PC-9 (cell line): ENCODE results near the gene CD200R1L. TPM values are rescaled to one million over a fixed set of nuclear protein-coding genes. Genes with fewer than 3 reads are reported as not detected.

Experiments used
- BruUV-seq: library from RNA; stranded (reverse); fragments of 400-500 nt; replicated peaks from 2 replicates; lab custom pipeline; 2021; lab: Mats Ljungman, UMichigan
- CTCF ChIA-PET: fragments of 300-600 bp; sonication (Branson Sonifier 250); formaldehyde crosslinking; loops from one replicate; lab custom pipeline; 2022; ENCODE audit warnings: antibody characterized with exemption; lab: Charles Lee
- POLR2A ChIA-PET: fragments of 300-600 bp; sonication (Branson Sonifier 250); formaldehyde crosslinking; loops from one replicate; lab custom pipeline; 2022; ENCODE audit warnings: antibody characterized with exemption; ENCODE audit not compliant: unreplicated experiment; lab: Charles Lee
- DNase-seq, 2 experiments: peaks; one replicate each; pipeline versions ENCODE4 v3.0.0 to v3.0.0-alpha.2; 2015 to 2022; ENCODE audit warnings: mixed read lengths in 1 of 2
- H2AFZ ChIP-seq: fragments of 200-600 bp; sonication (generic); 2 replicates; pipeline ENCODE4 v1.8.1; 2017; ENCODE audit warnings: antibody characterized with exemption
- H3F3A ChIP-seq: fragments of 200-600 bp; sonication (generic); 2 replicates; pipeline ENCODE4 v1.8.1; 2017; ENCODE audit warnings: antibody characterized with exemption, mild to moderate bottlenecking, low read depth; ENCODE audit not compliant: insufficient read depth
- H3K27ac ChIP-seq: fragments of 200-600 bp; sonication (generic); 2 replicates; pipeline ENCODE4 v1.6.1; 2016; ENCODE audit warnings: mixed run types
- H3K27me3 ChIP-seq: fragments of 200-600 bp; sonication (generic); 2 replicates; pipeline ENCODE4 v1.6.1; 2016; ENCODE audit warnings: low read depth, mixed run types; ENCODE audit not compliant: insufficient read depth
- H3K36me3 ChIP-seq: fragments of 200-600 bp; sonication (generic); 2 replicates; pipeline ENCODE4 v1.6.1; 2016; ENCODE audit warnings: low read depth, mixed run types
- H3K4me1 ChIP-seq: fragments of 200-600 bp; sonication (generic); replicated peaks from 2 replicates; pipeline ENCODE4 v1.6.1; 2016; ENCODE audit warnings: mixed run types; ENCODE audit not compliant: insufficient read depth
- H3K4me2 ChIP-seq: fragments of 200-600 bp; sonication (generic); 2 replicates; pipeline ENCODE4 v1.6.1; 2017; ENCODE audit warnings: mixed run types
- H3K4me3 ChIP-seq: fragments of 200-600 bp; sonication (generic); 2 replicates; pipeline ENCODE4 v1.6.1; 2016; ENCODE audit warnings: mixed run types
- H3K79me2 ChIP-seq: fragments of 200-600 bp; sonication (generic); 2 replicates; pipeline ENCODE4 v1.6.1; 2017; ENCODE audit warnings: low read depth, mixed run types
- H3K9me2 ChIP-seq: fragments of 200-600 bp; sonication (generic); 2 replicates; pipeline ENCODE4 v1.8.1; 2017; ENCODE audit warnings: mild to moderate bottlenecking; ENCODE audit not compliant: insufficient read depth
- H3K9me3 ChIP-seq: fragments of 200-600 bp; sonication (generic); 2 replicates; pipeline ENCODE4 v1.8.1; 2016; ENCODE audit warnings: low read depth; ENCODE audit not compliant: insufficient read depth
- H4K20me1 ChIP-seq: fragments of 200-600 bp; sonication (generic); 2 replicates; pipeline ENCODE4 v1.8.1; 2017; ENCODE audit not compliant: insufficient read depth
- CTCF ChIP-seq: fragments of 200-600 bp; sonication (generic); conservative IDR thresholded peaks from 2 replicates; pipeline ENCODE4 v1.6.1; 2017; ENCODE audit warnings: mixed run types, antibody characterized with exemption, mild to moderate bottlenecking, moderate library complexity
- EZH2 ChIP-seq: fragments of 200-600 bp; sonication (generic); IDR thresholded peaks from 2 replicates; pipeline ENCODE4 v1.8.0; 2017; ENCODE audit warnings: antibody characterized with exemption, low read depth
- intact Hi-C: fragments of 100-400 bp; cut with micrococcal nuclease; formaldehyde crosslinking; loops from one replicate; pipeline ENCODE4 v1.10.0; 2022; ENCODE audit not compliant: unreplicated experiment
- total RNA-seq: library from RNA; stranded (reverse); gene quantifications from 2 replicates; pipeline ENCODE4 v1.2.3, GENCODE V29; 2021

Gene CD200R1L
- total RNA-seq, 1 experiment from 2014 or later = 0.37 TPM

DNA sequence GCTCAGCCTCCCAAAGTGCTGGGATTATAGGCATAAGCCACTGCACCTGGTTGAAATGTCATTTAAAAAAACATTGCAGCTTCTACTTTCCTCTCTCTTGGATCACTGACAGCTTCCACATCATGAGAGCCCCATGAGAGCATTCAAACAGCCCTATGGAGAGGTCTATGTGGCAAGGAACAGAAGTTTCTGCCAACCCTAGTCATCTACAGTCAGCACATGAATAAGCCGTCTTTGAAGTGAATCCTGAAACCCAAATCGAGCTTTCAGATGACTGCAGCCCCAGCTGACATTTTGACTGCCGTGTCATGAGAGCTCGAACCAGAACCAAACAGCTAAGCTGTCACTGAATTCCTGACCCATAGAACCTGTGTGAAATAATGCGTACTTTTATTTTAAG lies 39.8 kb downstream of the CD200R1L start:
- H3K27me3 ChIP-seq = no peaks in the 10 kb centered on the region
- H3K36me3 ChIP-seq = no peaks in the 10 kb centered on the region
- BruUV-seq = no TSS peak
- no peak overlapping the region for H3K4me2 ChIP-seq
- peaks cover 5% of the 10 kb centered on the region; the same call in 1 of the 2 replicates for H3K9me3 ChIP-seq
- H3K9me2 ChIP-seq = no peaks in the 10 kb centered on the region
- no peaks in the 10 kb centered on the region for H3K79me2 ChIP-seq
- no peak overlapping the region for H3K27ac ChIP-seq
- TF ChIP-seq CTCF (no peak), EZH2 (no peak)
- H3K4me1 ChIP-seq = peaks cover 14% of the 10 kb centered on the region
- intact Hi-C loops = no loop called here
- 0 out of 2 replicates have a peak, but pooled peaks cover 6% of the 10 kb centered on the region for H3F3A ChIP-seq
- no peak overlapping the region for H3K4me3 ChIP-seq
- H2AFZ ChIP-seq = no peak overlapping the region
- DNase-seq = no peak
- CTCF ChIA-PET = interaction anchor here (0.7 kb wide), 1 partner anchor 41 kb away, joined by 5 read pairs; no protein-coding TSS in a partner anchor
- H4K20me1 ChIP-seq = no peaks in the 10 kb centered on the region
- POLR2A ChIA-PET = interaction anchor here (0.6 kb wide), 2 partner anchors 130 to 481 kb away, joined by 3 to 5 read pairs; no protein-coding TSS in a partner anchor

DNA sequence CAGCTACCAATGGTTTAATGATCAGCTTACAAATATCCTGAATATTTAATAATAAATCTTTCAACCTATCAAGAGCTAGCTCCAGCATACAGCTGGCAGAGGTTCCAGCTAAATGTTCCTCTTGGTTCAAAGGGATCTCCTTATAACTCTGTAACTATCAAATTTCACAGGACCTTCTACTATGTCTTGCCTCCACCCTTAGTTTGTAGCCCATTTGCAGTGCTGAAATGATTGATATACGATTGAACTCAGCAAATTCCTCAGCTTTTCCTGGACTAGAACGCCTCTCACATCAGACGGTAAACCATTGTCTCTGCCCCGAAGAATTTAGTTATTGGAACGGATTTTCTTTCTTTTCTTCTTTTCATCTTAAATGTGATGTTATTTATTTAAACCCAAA lies 41.5 kb downstream of the CD200R1L start:
- POLR2A ChIA-PET = no interaction called here
- Histone ChIP-seq H3K79me2 (no peaks in the 10 kb centered on the region), H3K4me3 (no peak overlapping the region), H3K9me2 (no peaks in the 10 kb centered on the region), H3K4me2 (no peak overlapping the region), H4K20me1 (no peaks in the 10 kb centered on the region), H3K9me3 (peaks cover 5% of the 10 kb centered on the region; the same call in 1 of the 2 replicates), H3K36me3 (no peaks in the 10 kb centered on the region), H2AFZ (no peak overlapping the region), H3K4me1 (peaks cover 32% of the 10 kb centered on the region), H3K27ac (no peak overlapping the region), H3K27me3 (no peaks in the 10 kb centered on the region), H3F3A (peaks cover 18% of the 10 kb centered on the region)
- DNase-seq = no peak
- intact Hi-C loops = no loop called here
- no TSS peak for BruUV-seq
- no peak for TF ChIP-seq CTCF
- TF ChIP-seq EZH2 = no peak
- CTCF ChIA-PET = no interaction called here

GRCh38 chr3:112804021-112804420 lies 42.6 kb downstream of the CD200R1L start:
- Histone ChIP-seq H3K9me3 (peaks cover 5% of the 10 kb centered on the region; the same call in 1 of the 2 replicates), H3K4me1 (peaks cover 43% of the 10 kb centered on the region), H4K20me1 (no peaks in the 10 kb centered on the region), H2AFZ (no peak overlapping the region), H3F3A (peaks cover 27% of the 10 kb centered on the region), H3K27me3 (no peaks in the 10 kb centered on the region), H3K4me3 (no peak overlapping the region), H3K9me2 (no peaks in the 10 kb centered on the region), H3K4me2 (no peak overlapping the region), H3K27ac (no peak overlapping the region), H3K36me3 (0 out of 2 replicates have a peak, but pooled peaks cover 3% of the 10 kb centered on the region), H3K79me2 (no peaks in the 10 kb centered on the region)
- BruUV-seq = no TSS peak
- TF ChIP-seq CTCF (no peak), EZH2 (no peak)
- no peak for DNase-seq
- intact Hi-C loops = no loop called here
- ChIA-PET CTCF (no interaction called here), POLR2A (no interaction called here)
